Transverse colon (tissue), 4 donors: ENCODE measurements around the gene NOL9. TPM values are rescaled to one million over a fixed set of nuclear protein-coding genes. Genes with fewer than 3 reads are reported as not detected.

Experiments
- DNase-seq: peaks from one replicate; pipeline ENCODE4 v3.0.0-alpha.2; 2019
- H3K27ac ChIP-seq, 4 donors: fragments of 200-600 bp; sonication (generic); 2 replicates each; pipeline ENCODE4 v1.5.1; 2016 to 2018; ENCODE audit warnings: inconsistent platforms in 4 of 4
- H3K27me3 ChIP-seq: fragments of 200-600 bp; sonication (generic); 2 replicates; pipeline ENCODE4 v1.5.1; 2017; ENCODE audit warnings: inconsistent platforms
- H3K36me3 ChIP-seq, 4 donors: fragments of 200-600 bp; sonication (generic); 2 replicates each; pipeline ENCODE4 v1.5.1; 2017 to 2019; ENCODE audit warnings: inconsistent platforms in 4 of 4
- H3K4me1 ChIP-seq, 4 donors: fragments of 200-600 bp; sonication (generic); 2 replicates each; pipeline ENCODE4 v1.5.1; 2017 to 2020; ENCODE audit warnings: inconsistent platforms in 4 of 4
- H3K4me3 ChIP-seq, 4 donors: fragments of 200-600 bp; sonication (generic); 1 replicate in 1 of 4; 2 replicates in 3 of 4; pipeline versions ENCODE4 v1.5.1 to v1.6.1; 2017 to 2019; ENCODE audit warnings: inconsistent platforms in 4 of 4
- H3K9me3 ChIP-seq, 2 donors: fragments of 200-600 bp; sonication (generic); 2 replicates each; pipeline ENCODE4 v1.5.1; 2017 to 2019; ENCODE audit warnings: inconsistent platforms in 2 of 2
- EP300 ChIP-seq: sonication (generic); formaldehyde crosslinking; IDR thresholded peaks from one replicate; pipeline ENCODE4 v1.6.1; 2017; ENCODE audit warnings: antibody characterized with exemption, low read depth
- POLR2A ChIP-seq: fragments of 450-650 bp; IDR thresholded peaks from one replicate; pipeline ENCODE4 v1.6.1; 2016; ENCODE audit warnings: antibody characterized with exemption, mild to moderate bottlenecking, moderate library complexity
- POLR2AphosphoS5 ChIP-seq, 3 donors: sonication (generic); formaldehyde crosslinking; IDR thresholded peaks; one replicate each; pipeline ENCODE4 v1.6.1; 2016; ENCODE audit warnings: antibody characterized with exemption in 3 of 3
- WGBS, 2 donors: methylation state at CpG; one replicate each; pipeline ENCODE4 v1.1.5; 2018; ENCODE audit warnings: low coverage in 1 of 2; 5-methylcytosine and 5-hydroxymethylcytosine counted together
- in situ Hi-C, 4 donors: fragments of 200-750 bp; cut with MboI; loops; one replicate each; pipeline versions ENCODE4 v1.15.0 to v1.15.1; 2017; ENCODE audit warnings: low sequenced_read_pairs in 3 of 4, low pct_ligation_motif_present in 1 of 4, low pct_unique_long_range_greater_than_20kb in 1 of 4
- intact Hi-C: fragments of 100-400 bp; cut with DNase I; formaldehyde crosslinking; loops from one replicate; pipeline ENCODE4 v1.15.1; 2023; ENCODE audit warnings: low total_unique reads
- total RNA-seq, 4 donors: library from RNA; depleted of rRNA; stranded (reverse); fragments of >200 nt; gene quantifications; one replicate each; pipeline ENCODE4 v1.1.0, GENCODE V29; 2016
- TF ChIP-seq, protein P1 (sequence below), 5 experiments: fragments of 200-600 bp in 3 of 5; fragments of 450-650 bp in 2 of 5; sonication (generic) in 3 of 5; IDR thresholded peaks; 1 replicate in 2 of 5; 2 replicates in 3 of 5; pipeline ENCODE4 v1.5.1; 2016 to 2017; ENCODE audit warnings: antibody characterized with exemption in 5 of 5, inconsistent platforms in 3 of 5, mild to moderate bottlenecking in 2 of 5, moderate library complexity in 1 of 5

Gene NOL9
- total RNA-seq, 4 donors from 2014 or later: 8.0 to 30.0 (median 13.8) TPM

DNA sequence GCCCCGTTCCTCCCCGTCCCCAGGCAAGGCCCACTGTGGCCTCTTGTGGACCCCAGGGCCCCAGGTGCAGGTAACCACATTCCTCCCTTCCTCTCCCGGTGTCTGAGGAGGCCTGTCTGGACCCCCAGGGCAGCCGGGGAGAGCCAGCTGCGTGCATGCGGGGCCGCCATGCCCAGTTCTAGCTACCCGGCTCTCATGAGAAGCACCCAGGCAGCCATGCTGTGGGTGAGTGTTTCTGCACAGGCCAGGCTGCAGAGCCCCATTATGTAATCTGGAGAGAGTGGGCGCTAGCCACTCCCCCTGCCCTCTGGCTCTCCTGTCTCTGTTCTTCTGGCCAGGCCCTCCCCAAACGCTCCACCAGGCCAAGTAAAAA, 44.4 kb downstream of the NOL9 start:
- TF ChIP-seq EP300: no peak
- TF ChIP-seq, protein P1, sequence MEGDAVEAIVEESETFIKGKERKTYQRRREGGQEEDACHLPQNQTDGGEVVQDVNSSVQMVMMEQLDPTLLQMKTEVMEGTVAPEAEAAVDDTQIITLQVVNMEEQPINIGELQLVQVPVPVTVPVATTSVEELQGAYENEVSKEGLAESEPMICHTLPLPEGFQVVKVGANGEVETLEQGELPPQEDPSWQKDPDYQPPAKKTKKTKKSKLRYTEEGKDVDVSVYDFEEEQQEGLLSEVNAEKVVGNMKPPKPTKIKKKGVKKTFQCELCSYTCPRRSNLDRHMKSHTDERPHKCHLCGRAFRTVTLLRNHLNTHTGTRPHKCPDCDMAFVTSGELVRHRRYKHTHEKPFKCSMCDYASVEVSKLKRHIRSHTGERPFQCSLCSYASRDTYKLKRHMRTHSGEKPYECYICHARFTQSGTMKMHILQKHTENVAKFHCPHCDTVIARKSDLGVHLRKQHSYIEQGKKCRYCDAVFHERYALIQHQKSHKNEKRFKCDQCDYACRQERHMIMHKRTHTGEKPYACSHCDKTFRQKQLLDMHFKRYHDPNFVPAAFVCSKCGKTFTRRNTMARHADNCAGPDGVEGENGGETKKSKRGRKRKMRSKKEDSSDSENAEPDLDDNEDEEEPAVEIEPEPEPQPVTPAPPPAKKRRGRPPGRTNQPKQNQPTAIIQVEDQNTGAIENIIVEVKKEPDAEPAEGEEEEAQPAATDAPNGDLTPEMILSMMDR (IDR thresholded peaks at IDR 0.05): no peak
- no peak for TF ChIP-seq POLR2A
- TF ChIP-seq POLR2AphosphoS5 (IDR thresholded peaks at IDR 0.05): no peak
- Histone ChIP-seq H3K27ac (no peak overlapping the region), H3K27me3 (no peaks in the 10 kb centered on the region), H3K36me3 (no peaks in the 10 kb centered on the region), H3K4me3 (no peak overlapping the region), H3K9me3 (no peaks in the 10 kb centered on the region), H3K4me1 (no peaks in the 10 kb centered on the region)
- 70 to 83% methylated on average over 1 to 8 of the region's 10 CpGs for WGBS, 2 donors
- intact Hi-C loops: no loop called here
- in situ Hi-C loops: no loop called here
- DNase-seq: no peak

DNA sequence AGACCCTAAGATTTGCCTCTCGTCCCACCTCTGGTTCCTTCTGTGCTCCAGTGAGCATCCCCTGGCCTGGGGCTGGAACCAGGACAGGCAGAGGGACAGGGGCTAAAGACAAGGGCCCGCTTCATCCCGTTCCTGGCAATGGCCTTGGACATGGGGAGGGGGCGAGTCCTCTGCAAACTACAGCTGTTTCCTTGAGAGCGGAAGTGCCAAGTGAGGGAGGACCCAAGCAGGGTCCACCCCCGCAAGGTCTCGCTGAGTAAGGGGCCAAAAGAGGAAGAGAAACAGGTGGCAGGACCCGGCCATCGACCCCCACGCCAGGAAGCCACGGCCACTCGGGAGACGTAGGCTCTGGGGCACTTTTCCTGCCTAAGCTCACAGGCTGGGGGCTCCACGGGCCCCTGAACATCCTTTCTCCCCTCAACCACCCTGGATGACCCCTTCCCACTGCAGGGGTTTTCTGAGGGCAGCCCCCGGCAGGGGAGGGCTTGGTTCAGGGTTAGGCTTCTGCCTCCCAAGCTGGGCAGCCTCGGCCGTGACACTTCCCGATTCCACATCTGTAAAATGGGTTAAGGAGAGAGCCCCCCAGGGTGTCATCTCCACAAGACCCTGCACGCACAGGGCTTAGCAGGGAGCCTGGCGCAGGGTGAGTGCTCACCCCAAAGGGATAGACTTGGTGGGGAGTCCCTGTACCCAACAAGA, 44.9 kb downstream of the NOL9 start:
- H3K9me3 ChIP-seq: no peaks in the 10 kb centered on the region
- H3K36me3 ChIP-seq: no peaks in the 10 kb centered on the region
- H3K4me3 ChIP-seq: no peak overlapping the region
- intact Hi-C loops (no loop called here), in situ Hi-C loops (no loop called here)
- H3K27me3 ChIP-seq: no peaks in the 10 kb centered on the region
- TF ChIP-seq, protein P1 (IDR thresholded peaks at IDR 0.05): no peak
- TF ChIP-seq EP300 (no peak), POLR2A (no peak), POLR2AphosphoS5 (IDR thresholded peaks at IDR 0.05) (no peak)
- H3K27ac ChIP-seq: no peak overlapping the region
- 45 to 71% methylated on average over 4 to 20 of the region's 20 CpGs for WGBS, 2 donors
- no peak for DNase-seq
- no peaks in the 10 kb centered on the region for H3K4me1 ChIP-seq

DNA sequence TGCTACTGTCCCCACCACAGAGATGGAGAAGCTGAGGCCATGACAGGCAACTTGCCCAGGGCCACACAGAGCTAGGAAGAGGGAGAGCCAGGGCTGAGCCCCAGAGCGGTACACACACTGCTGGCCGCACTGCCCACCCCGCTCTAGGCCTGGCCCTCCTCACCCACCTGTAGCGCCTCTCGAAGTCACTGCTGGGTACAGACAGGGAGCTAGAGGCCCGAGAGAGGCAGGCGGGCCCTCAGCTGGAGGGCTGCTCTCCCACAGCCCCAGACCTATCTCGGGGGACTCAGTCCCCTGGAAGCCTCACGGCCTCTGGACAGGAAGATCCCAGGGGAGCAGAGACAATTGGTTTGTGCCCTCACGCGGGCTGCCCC, 45.5 kb downstream of the NOL9 start:
- Histone ChIP-seq H3K27me3 (no peaks in the 10 kb centered on the region), H3K4me3 (no peak overlapping the region), H3K9me3 (no peaks in the 10 kb centered on the region), H3K4me1 (no peaks in the 10 kb centered on the region), H3K36me3 (no peaks in the 10 kb centered on the region), H3K27ac (no peak overlapping the region)
- in situ Hi-C loops: no loop called here
- WGBS, 2 donors: 84% methylated on average over 11 of the region's 11 CpGs; no CpG with 5 or more reads in 1 of the 2 donors
- TF ChIP-seq, protein P1 (IDR thresholded peaks at IDR 0.05): no peak
- TF ChIP-seq POLR2A: no peak
- no peak for TF ChIP-seq POLR2AphosphoS5 (IDR thresholded peaks at IDR 0.05)
- no peak for TF ChIP-seq EP300
- intact Hi-C loops: no loop called here
- no peak for DNase-seq

DNA sequence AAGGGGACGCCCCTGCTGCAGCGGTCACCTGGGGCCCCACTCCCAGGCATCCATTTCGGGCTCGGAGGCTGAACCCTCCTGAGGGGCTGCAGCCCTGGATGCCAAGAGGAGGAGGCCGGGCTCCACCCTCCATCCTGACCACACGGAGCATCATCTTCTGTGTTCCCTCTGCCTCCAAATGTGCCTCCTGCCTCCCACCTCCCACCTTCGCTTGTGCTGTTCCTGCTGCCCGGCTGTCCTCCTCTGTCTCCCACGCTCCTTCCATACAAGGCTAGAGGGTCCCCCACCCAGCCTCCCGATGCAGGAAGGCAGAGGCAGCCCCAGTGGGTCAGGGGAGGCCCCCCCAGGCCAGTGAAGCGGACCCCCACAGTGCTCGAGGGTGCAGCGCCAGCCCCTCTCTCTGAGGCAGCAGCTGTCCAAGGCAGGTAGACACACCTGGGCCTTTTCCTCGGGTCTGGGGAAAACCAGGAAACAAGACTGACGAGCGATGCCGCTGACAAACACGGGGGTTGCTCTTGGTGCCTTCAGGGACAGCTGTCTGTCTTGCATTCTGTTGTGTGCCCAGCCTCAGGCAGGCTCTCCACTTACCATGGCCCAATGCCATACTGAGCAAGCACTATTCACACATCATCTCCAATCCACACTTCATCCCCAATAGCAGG, 46.0 kb downstream of the NOL9 start:
- in situ Hi-C loops: no loop called here
- Histone ChIP-seq H3K36me3 (no peaks in the 10 kb centered on the region), H3K27me3 (no peaks in the 10 kb centered on the region), H3K4me3 (no peak overlapping the region), H3K9me3 (no peaks in the 10 kb centered on the region), H3K4me1 (no peaks in the 10 kb centered on the region), H3K27ac (no peak overlapping the region)
- no peak for TF ChIP-seq POLR2A
- TF ChIP-seq, protein P1 (IDR thresholded peaks at IDR 0.05): no peak
- TF ChIP-seq EP300: no peak
- TF ChIP-seq POLR2AphosphoS5 (IDR thresholded peaks at IDR 0.05): no peak
- DNase-seq: no peak
- 83% methylated on average over 18 of the region's 18 CpGs; no CpG with 5 or more reads in 1 of the 2 donors for WGBS, 2 donors
- intact Hi-C loops: no loop called here
